ENCODE results near the gene GYPC.
"Not testable (repeated sequence)": the region's sequence is repeated elsewhere in the genome, so short reads cannot be mapped to it uniquely, and the experiment has no call there.

Gene GYPC

GRCh38 chr2:126655500-126656430, at the start of gene GYPC:
GYPC (plus strand) TSS chr2:126656158; CDS start chr2:126656264, 106 bp downstream.
- DNase-seq (ENCODE audit: low read depth), result peak; percentile 36

- no peak for DNase-seq (ENCODE audit: low read depth)
Measured at GRCh38 chr2:126614524-126615227, 41.3 kb upstream of the GYPC start.

- DNase-seq (ENCODE audit: low read depth), result no peak
Measured at GRCh38 chr2:126616606-126617069, 39.3 kb upstream of the GYPC start.

GRCh38 chr2:126620302-126620701, 35.7 kb upstream of the GYPC start:
- DNase-seq (ENCODE audit: low read depth), result no peak

GRCh38 chr2:126623000-126623399, 33.0 kb upstream of the GYPC start:
- DNase-seq (ENCODE audit: low read depth), result no peak

GRCh38 chr2:126627643-126628042, 28.3 kb upstream of the GYPC start:
- DNase-seq (ENCODE audit: low read depth), result no peak

GRCh38 chr2:126634273-126634861, 21.6 kb upstream of the GYPC start:
- DNase-seq (ENCODE audit: low read depth), result no peak

- DNase-seq (ENCODE audit: low read depth), result no peak
Measured at GRCh38 chr2:126635281-126635680, 20.7 kb upstream of the GYPC start.

- no peak for DNase-seq (ENCODE audit: low read depth)
Measured at GRCh38 chr2:126635736-126636135, 20.2 kb upstream of the GYPC start.

GRCh38 chr2:126637386-126637785, 18.6 kb upstream of the GYPC start:
- DNase-seq (ENCODE audit: low read depth), result no peak

GRCh38 chr2:126638746-126639145, 17.2 kb upstream of the GYPC start:
- DNase-seq (ENCODE audit: low read depth), result no peak

GRCh38 chr2:126639276-126639675, 16.7 kb upstream of the GYPC start:
- no peak for DNase-seq (ENCODE audit: low read depth)

GRCh38 chr2:126641294-126641693, 14.7 kb upstream of the GYPC start:
- not testable (repeated sequence) for DNase-seq (ENCODE audit: low read depth)

- DNase-seq (ENCODE audit: low read depth), result no peak
Measured at GRCh38 chr2:126642031-126642430, 13.9 kb upstream of the GYPC start.

- DNase-seq (ENCODE audit: low read depth), result no peak
Measured at GRCh38 chr2:126643431-126643830, 12.5 kb upstream of the GYPC start.

GRCh38 chr2:126643972-126644371, 12.0 kb upstream of the GYPC start:
- DNase-seq (ENCODE audit: low read depth), result no peak

- no peak for DNase-seq (ENCODE audit: low read depth)
Measured at GRCh38 chr2:126644630-126645191, 11.2 kb upstream of the GYPC start.

- no peak for DNase-seq (ENCODE audit: low read depth)
Measured at GRCh38 chr2:126645211-126645618, 10.7 kb upstream of the GYPC start.

GRCh38 chr2:126646026-126646425, 9.9 kb upstream of the GYPC start:
- DNase-seq (ENCODE audit: low read depth), result no peak

GRCh38 chr2:126647714-126648344, 8.1 kb upstream of the GYPC start:
- DNase-seq (ENCODE audit: low read depth), result not testable (repeated sequence)

GRCh38 chr2:126648345-126648786, 7.6 kb upstream of the GYPC start:
- DNase-seq (ENCODE audit: low read depth), result not testable (repeated sequence)

- DNase-seq (ENCODE audit: low read depth), result no peak
Measured at GRCh38 chr2:126649101-126649500, 6.9 kb upstream of the GYPC start.

All from activated T-helper 9 cell treated with anti-CD3 and anti-CD28 coated beads, Interleukin-2, amount 50 U/mL, for 16 hours (primary cell).